K562 (cell line): ENCODE measurements around the gene C1orf167. TPM values are rescaled to one million over a fixed set of nuclear protein-coding genes. Genes with fewer than 3 reads are reported as not detected.

Source experiments
- MAFF ChIP-seq: IDR thresholded peaks from 2 replicates; pipeline ENCODE4 v1.6.1; 2012; ENCODE audit warnings: low read length, improper control_type of control experiment
- NBN ChIP-seq: fragments of 450-650 bp; IDR thresholded peaks from 2 replicates; pipeline ENCODE4 v1.6.1; 2016; ENCODE audit warnings: low read depth, mild to moderate bottlenecking
- SIN3A ChIP-seq, 2 experiments: fragments of 150-350 bp in 1 of 2; IDR thresholded peaks; 2 replicates each; pipeline ENCODE4 v1.6.1; 2011 to 2016; ENCODE audit warnings: borderline replicate concordance in 2 of 2, low read depth in 2 of 2, low read length in 2 of 2, mild to moderate bottlenecking in 2 of 2, moderate library complexity in 2 of 2; ENCODE audit not compliant: control insufficient read depth in 1 of 2
- ZNF165 ChIP-seq: fragments of 250-450 bp; sonication (Bioruptor Pico); IDR thresholded peaks from 2 replicates; pipeline ENCODE4 v1.4.0; 2020; ENCODE audit warnings: borderline replicate concordance
- ZNF785 ChIP-seq: fragments of 250-450 bp; sonication (Bioruptor Pico); IDR thresholded peaks from 2 replicates; pipeline ENCODE4 v1.4.0; 2020; ENCODE audit warnings: mild to moderate bottlenecking
- polyA plus RNA-seq, 8 experiments: library from polyadenylated mRNA; depleted of rRNA in 4 of 8; stranded (reverse) in 5 of 8; unstranded in 3 of 8; fragments of >200 nt; fragmentation: Nextera tagmentation in 2 of 8; fragmentation: Illumina TruSeq in 1 of 8; extraction: Ambion mirVana in 2 of 8; extraction: Trizol in 1 of 8; gene quantifications; 2 replicates each; pipeline versions ENCODE4 v1.2.1 to v1.2.3, GENCODE V29; 2011 to 2014; ENCODE audit warnings: inconsistent platforms in 1 of 8, missing spikeins in 1 of 8
- total RNA-seq, 7 experiments: library from RNA; depleted of rRNA in 6 of 7; stranded (reverse); fragments of >200 nt in 6 of 7; fragmentation: Illumina TruSeq in 2 of 7; extraction: Trizol in 2 of 7; gene quantifications; 2 replicates each; pipeline versions ENCODE4 v1.2.1 to v1.2.3, GENCODE V29; 2011 to 2021; ENCODE audit warnings: low replicate concordance in 1 of 7
- TF ChIP-seq, protein P1 (sequence below): fragments of 200-600 bp; sonication (generic); IDR thresholded peaks from one replicate; pipeline ENCODE4 v1.6.1; 2012; ENCODE audit warnings: mild to moderate bottlenecking, low read depth, low read length, inconsistent platforms
- TF ChIP-seq, protein P2 (sequence below): fragments of 250-450 bp; sonication (Bioruptor Pico); IDR thresholded peaks from 2 replicates; pipeline ENCODE4 v1.5.0; 2021; ENCODE audit warnings: mild to moderate bottlenecking, borderline replicate concordance
- TF ChIP-seq, protein P3 (sequence below): fragments of 450-650 bp; formaldehyde crosslinking; IDR thresholded peaks from 2 replicates; pipeline ENCODE4 v1.4.0; 2020; ENCODE audit warnings: mild to moderate bottlenecking

Gene C1orf167
- total and polyA plus RNA-seq, 9 of the 15 experiments (the other 6 are each of a cell fraction or from before 2014, with no cell fraction given): 0.22 to 0.86 (median 0.31) TPM; not detected in 2

DNA sequence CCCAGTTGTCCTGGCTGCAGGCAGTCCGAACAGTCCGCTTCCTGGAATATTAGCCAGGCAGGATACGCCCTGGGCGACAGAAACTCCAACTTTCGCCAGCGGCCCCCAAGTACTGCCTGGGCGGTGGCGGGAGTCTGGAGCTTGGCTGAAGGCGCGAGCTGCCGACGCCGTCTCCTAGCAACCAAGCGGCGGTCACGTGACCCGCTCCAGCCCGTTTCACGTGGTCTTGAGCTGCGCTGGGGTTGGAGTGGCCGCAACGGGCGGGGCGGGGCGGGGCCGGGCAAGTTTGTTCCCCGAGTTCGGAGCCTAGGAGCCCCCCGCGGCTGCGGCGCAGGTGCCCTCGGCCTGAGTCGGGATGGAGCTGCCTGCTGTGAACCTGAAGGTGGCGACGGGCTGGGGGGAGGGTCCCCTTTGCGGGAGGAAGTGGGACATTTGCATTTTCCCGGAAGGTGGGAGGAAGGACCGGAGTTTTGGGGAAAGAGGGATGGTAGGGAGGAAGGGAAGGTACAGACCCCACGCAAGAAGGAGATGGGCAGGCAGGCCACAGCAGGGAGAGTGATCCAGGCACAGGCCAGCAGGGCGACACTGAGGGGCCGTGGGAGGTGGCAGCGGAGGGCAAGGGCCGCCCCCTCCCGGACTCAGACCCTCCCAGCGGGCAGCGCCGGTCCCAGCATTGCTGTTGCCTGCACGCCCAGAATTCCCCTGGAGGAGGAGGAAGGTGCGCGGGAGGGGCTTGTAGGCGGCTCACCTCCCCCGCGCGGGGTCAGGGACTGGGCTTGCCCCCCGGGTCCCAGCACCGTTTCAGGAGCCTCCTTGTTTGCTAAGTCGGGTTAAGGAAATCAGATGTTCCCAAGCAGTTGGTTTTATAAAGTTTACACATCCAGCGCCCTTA, 25.9 kb upstream of the C1orf167 start, which contains the start of gene AGTRAP (continued):
- TF ChIP-seq, protein P1, sequence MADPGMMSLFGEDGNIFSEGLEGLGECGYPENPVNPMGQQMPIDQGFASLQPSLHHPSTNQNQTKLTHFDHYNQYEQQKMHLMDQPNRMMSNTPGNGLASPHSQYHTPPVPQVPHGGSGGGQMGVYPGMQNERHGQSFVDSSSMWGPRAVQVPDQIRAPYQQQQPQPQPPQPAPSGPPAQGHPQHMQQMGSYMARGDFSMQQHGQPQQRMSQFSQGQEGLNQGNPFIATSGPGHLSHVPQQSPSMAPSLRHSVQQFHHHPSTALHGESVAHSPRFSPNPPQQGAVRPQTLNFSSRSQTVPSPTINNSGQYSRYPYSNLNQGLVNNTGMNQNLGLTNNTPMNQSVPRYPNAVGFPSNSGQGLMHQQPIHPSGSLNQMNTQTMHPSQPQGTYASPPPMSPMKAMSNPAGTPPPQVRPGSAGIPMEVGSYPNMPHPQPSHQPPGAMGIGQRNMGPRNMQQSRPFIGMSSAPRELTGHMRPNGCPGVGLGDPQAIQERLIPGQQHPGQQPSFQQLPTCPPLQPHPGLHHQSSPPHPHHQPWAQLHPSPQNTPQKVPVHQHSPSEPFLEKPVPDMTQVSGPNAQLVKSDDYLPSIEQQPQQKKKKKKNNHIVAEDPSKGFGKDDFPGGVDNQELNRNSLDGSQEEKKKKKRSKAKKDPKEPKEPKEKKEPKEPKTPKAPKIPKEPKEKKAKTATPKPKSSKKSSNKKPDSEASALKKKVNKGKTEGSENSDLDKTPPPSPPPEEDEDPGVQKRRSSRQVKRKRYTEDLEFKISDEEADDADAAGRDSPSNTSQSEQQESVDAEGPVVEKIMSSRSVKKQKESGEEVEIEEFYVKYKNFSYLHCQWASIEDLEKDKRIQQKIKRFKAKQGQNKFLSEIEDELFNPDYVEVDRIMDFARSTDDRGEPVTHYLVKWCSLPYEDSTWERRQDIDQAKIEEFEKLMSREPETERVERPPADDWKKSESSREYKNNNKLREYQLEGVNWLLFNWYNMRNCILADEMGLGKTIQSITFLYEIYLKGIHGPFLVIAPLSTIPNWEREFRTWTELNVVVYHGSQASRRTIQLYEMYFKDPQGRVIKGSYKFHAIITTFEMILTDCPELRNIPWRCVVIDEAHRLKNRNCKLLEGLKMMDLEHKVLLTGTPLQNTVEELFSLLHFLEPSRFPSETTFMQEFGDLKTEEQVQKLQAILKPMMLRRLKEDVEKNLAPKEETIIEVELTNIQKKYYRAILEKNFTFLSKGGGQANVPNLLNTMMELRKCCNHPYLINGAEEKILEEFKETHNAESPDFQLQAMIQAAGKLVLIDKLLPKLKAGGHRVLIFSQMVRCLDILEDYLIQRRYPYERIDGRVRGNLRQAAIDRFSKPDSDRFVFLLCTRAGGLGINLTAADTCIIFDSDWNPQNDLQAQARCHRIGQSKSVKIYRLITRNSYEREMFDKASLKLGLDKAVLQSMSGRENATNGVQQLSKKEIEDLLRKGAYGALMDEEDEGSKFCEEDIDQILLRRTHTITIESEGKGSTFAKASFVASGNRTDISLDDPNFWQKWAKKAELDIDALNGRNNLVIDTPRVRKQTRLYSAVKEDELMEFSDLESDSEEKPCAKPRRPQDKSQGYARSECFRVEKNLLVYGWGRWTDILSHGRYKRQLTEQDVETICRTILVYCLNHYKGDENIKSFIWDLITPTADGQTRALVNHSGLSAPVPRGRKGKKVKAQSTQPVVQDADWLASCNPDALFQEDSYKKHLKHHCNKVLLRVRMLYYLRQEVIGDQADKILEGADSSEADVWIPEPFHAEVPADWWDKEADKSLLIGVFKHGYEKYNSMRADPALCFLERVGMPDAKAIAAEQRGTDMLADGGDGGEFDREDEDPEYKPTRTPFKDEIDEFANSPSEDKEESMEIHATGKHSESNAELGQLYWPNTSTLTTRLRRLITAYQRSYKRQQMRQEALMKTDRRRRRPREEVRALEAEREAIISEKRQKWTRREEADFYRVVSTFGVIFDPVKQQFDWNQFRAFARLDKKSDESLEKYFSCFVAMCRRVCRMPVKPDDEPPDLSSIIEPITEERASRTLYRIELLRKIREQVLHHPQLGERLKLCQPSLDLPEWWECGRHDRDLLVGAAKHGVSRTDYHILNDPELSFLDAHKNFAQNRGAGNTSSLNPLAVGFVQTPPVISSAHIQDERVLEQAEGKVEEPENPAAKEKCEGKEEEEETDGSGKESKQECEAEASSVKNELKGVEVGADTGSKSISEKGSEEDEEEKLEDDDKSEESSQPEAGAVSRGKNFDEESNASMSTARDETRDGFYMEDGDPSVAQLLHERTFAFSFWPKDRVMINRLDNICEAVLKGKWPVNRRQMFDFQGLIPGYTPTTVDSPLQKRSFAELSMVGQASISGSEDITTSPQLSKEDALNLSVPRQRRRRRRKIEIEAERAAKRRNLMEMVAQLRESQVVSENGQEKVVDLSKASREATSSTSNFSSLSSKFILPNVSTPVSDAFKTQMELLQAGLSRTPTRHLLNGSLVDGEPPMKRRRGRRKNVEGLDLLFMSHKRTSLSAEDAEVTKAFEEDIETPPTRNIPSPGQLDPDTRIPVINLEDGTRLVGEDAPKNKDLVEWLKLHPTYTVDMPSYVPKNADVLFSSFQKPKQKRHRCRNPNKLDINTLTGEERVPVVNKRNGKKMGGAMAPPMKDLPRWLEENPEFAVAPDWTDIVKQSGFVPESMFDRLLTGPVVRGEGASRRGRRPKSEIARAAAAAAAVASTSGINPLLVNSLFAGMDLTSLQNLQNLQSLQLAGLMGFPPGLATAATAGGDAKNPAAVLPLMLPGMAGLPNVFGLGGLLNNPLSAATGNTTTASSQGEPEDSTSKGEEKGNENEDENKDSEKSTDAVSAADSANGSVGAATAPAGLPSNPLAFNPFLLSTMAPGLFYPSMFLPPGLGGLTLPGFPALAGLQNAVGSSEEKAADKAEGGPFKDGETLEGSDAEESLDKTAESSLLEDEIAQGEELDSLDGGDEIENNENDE: no peak
- no peak; the same call in 1 of the 2 replicates for TF ChIP-seq MAFF
- no peak for TF ChIP-seq ZNF785 (CRISPR knock-in tag)
- peak; percentile 68 for TF ChIP-seq NBN
- TF ChIP-seq, protein P2, sequence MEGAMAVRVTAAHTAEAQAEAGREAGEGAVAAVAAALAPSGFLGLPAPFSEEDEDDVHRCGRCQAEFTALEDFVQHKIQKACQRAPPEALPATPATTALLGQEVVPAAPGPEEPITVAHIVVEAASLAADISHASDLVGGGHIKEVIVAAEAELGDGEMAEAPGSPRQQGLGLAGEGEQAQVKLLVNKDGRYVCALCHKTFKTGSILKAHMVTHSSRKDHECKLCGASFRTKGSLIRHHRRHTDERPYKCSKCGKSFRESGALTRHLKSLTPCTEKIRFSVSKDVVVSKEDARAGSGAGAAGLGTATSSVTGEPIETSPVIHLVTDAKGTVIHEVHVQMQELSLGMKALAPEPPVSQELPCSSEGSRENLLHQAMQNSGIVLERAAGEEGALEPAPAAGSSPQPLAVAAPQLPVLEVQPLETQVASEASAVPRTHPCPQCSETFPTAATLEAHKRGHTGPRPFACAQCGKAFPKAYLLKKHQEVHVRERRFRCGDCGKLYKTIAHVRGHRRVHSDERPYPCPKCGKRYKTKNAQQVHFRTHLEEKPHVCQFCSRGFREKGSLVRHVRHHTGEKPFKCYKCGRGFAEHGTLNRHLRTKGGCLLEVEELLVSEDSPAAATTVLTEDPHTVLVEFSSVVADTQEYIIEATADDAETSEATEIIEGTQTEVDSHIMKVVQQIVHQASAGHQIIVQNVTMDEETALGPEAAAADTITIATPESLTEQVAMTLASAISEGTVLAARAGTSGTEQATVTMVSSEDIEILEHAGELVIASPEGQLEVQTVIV (CRISPR knock-in tag): peak; percentile 47; the same call in 1 of the 2 replicates
- TF ChIP-seq, protein P3, sequence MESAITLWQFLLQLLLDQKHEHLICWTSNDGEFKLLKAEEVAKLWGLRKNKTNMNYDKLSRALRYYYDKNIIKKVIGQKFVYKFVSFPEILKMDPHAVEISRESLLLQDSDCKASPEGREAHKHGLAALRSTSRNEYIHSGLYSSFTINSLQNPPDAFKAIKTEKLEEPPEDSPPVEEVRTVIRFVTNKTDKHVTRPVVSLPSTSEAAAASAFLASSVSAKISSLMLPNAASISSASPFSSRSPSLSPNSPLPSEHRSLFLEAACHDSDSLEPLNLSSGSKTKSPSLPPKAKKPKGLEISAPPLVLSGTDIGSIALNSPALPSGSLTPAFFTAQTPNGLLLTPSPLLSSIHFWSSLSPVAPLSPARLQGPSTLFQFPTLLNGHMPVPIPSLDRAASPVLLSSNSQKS (CRISPR knock-in tag): no peak
- peak; percentile 96 to 99 for TF ChIP-seq SIN3A (IDR thresholded peaks at IDR 0.05; ENCODE audit: borderline replicate concordance in 2 of 2, control insufficient read depth in 1 of 2, low read depth in 2 of 2, low read length in 2 of 2)
- TF ChIP-seq ZNF165 (CRISPR knock-in tag): no peak
